Tibial artery (tissue), 4 donors: ENCODE results near the gene CELF3.
A peak's percentile ranks its signal among the peaks of the same experiment; 100 is the strongest.

Experiments
- DNase-seq, 2 donors: peaks; one replicate each; pipeline ENCODE4 v3.0.0-alpha.2; 2019
- H3K27ac ChIP-seq, 2 donors: fragments of 200-600 bp; sonication (generic) in 1 of 2; 1 replicate in 1 of 2; 2 replicates in 1 of 2; pipeline ENCODE4 v1.5.1; 2018 to 2019; ENCODE audit warnings: mild to moderate bottlenecking in 1 of 2
- H3K27me3 ChIP-seq, 2 donors: fragments of 200-600 bp; sonication (generic) in 1 of 2; one replicate each; pipeline versions ENCODE4 v1.5.1 to v1.6.0; 2016 to 2019
- H3K36me3 ChIP-seq, 3 donors: fragments of 200-600 bp; sonication (generic) in 2 of 3; one replicate each; pipeline ENCODE4 v1.5.1; 2016 to 2019; ENCODE audit warnings: mild to moderate bottlenecking in 2 of 3
- H3K4me1 ChIP-seq, 4 donors: fragments of 200-600 bp; sonication (generic) in 2 of 4; 1 replicate in 3 of 4; 2 replicates in 1 of 4; pipeline ENCODE4 v1.5.1; 2016 to 2019
- H3K4me3 ChIP-seq, 2 donors: fragments of 200-600 bp; sonication (generic) in 1 of 2; 1 replicate in 1 of 2; 2 replicates in 1 of 2; pipeline ENCODE4 v1.5.1; 2018 to 2019; ENCODE audit warnings: mild to moderate bottlenecking in 2 of 2
- H3K9me3 ChIP-seq, 3 donors: fragments of 200-600 bp; sonication (generic) in 1 of 3; one replicate each; pipeline ENCODE4 v1.5.1; 2016 to 2019
- intact Hi-C: fragments of 100-400 bp; cut with DNase I; formaldehyde crosslinking; loops from one replicate; pipeline ENCODE4 v1.15.0; 2023; ENCODE audit warnings: low total_unique reads
- TF ChIP-seq, protein P1 (sequence below), 2 experiments: fragments of 200-600 bp in 1 of 2; fragments of 450-650 bp in 1 of 2; IDR thresholded peaks; one replicate each; pipeline ENCODE4 v1.5.1; 2017 to 2019; ENCODE audit warnings: antibody characterized with exemption in 2 of 2, mild to moderate bottlenecking in 1 of 2, moderate library complexity in 1 of 2

Gene CELF3

GRCh38 chr1:151718011-151718431 lies 1.4 kb upstream of the CELF3 start:
- H3K27me3 ChIP-seq: peaks cover 0 to 22% of the 10 kb centered on the region in 2 donors
- DNase-seq: no peak

GRCh38 chr1:151716405-151716762 lies 219 bp downstream of the CELF3 start:
- peak overlapping the region in 1 of 2 donors; percentile 2 for H3K4me3 ChIP-seq
- TF ChIP-seq, protein P1, sequence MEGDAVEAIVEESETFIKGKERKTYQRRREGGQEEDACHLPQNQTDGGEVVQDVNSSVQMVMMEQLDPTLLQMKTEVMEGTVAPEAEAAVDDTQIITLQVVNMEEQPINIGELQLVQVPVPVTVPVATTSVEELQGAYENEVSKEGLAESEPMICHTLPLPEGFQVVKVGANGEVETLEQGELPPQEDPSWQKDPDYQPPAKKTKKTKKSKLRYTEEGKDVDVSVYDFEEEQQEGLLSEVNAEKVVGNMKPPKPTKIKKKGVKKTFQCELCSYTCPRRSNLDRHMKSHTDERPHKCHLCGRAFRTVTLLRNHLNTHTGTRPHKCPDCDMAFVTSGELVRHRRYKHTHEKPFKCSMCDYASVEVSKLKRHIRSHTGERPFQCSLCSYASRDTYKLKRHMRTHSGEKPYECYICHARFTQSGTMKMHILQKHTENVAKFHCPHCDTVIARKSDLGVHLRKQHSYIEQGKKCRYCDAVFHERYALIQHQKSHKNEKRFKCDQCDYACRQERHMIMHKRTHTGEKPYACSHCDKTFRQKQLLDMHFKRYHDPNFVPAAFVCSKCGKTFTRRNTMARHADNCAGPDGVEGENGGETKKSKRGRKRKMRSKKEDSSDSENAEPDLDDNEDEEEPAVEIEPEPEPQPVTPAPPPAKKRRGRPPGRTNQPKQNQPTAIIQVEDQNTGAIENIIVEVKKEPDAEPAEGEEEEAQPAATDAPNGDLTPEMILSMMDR (IDR thresholded peaks at IDR 0.05): no peak
- H3K27me3 ChIP-seq: peaks cover 0 to 25% of the 10 kb centered on the region in 2 donors
- no peak overlapping the region for H3K27ac ChIP-seq
- no peaks in the 10 kb centered on the region for H3K9me3 ChIP-seq
- no peaks in the 10 kb centered on the region for H3K36me3 ChIP-seq
- intact Hi-C loops: no loop called here
- DNase-seq: no peak
- peaks cover 0 to 37% (median 27%) of the 10 kb centered on the region in 4 donors for H3K4me1 ChIP-seq

More at GRCh38 chr1:151718011-151718431, 1.4 kb upstream of the CELF3 start:
- intact Hi-C loops: no loop called here
- H3K4me3 ChIP-seq: no peak overlapping the region
- no peak overlapping the region for H3K27ac ChIP-seq
- H3K4me1 ChIP-seq: peaks cover 0 to 47% (median 36%) of the 10 kb centered on the region in 4 donors
- TF ChIP-seq, protein P1 (IDR thresholded peaks at IDR 0.05): no peak
- H3K36me3 ChIP-seq: no peaks in the 10 kb centered on the region
- H3K9me3 ChIP-seq: no peaks in the 10 kb centered on the region

- TF ChIP-seq, protein P1 (IDR thresholded peaks at IDR 0.05): no peak
- H3K4me1 ChIP-seq: peaks cover 0 to 32% (median 25%) of the 10 kb centered on the region in 4 donors
- peaks cover 0 to 25% of the 10 kb centered on the region in 2 donors for H3K27me3 ChIP-seq
Measured at GRCh38 chr1:151715726-151716404, 738 bp downstream of the CELF3 start.

DNA sequence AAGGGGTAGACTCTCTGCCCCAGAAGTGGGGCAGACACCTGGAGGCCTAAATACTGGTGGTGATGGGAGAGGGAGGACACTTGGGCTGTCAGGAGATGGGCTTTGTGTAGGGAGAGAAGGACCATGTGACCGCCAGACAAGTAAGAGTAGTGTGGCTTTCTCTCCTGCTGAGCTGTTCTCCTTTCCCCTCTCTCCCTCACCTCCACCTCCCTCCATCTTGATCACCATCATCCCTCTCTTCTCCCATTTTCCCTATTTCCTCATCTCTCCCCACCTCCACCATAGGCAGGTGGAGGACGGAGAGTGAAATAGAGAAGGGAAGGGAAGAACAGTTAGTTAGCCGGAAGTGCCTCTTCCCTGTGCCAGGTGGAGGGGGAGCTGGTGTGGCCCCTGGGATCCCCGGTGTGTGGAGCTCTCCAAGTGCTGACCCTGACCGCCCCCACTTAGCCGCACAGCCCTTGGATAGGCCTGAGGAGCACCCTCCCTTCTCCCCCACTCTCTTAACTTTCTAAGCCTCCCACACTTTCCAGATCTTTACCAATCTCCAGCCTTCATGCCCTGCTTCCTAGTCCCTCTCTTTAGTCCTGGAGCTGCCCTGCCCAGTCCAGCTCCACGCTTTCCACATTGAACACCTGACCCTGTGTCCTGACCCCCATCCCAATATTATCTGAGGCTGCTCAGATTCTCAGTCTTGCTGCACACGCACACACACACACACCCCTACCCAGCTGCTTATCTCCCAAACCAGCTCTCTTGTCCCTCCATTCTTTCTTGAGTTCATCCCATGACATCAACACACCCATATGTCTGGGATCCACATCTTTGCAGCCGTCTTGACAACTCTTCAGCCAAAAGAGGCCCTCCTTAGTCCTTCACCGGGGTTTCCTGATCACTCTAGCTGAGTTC lies 1.5 kb downstream of the CELF3 start:
- Histone ChIP-seq H3K9me3 (no peaks in the 10 kb centered on the region), H3K4me1 (peaks cover 0 to 26% (median 24%) of the 10 kb centered on the region in 4 donors), H3K4me3 (no peak overlapping the region), H3K27ac (no peak overlapping the region), H3K36me3 (no peaks in the 10 kb centered on the region), H3K27me3 (peaks cover 0 to 25% of the 10 kb centered on the region in 2 donors)
- TF ChIP-seq, protein P1 (IDR thresholded peaks at IDR 0.05): no peak
- intact Hi-C loops: no loop called here
- DNase-seq: no peak

More at GRCh38 chr1:151715726-151716404, 738 bp downstream of the CELF3 start:
- intact Hi-C loops: no loop called here
- Histone ChIP-seq H3K27ac (no peak overlapping the region), H3K36me3 (no peaks in the 10 kb centered on the region), H3K9me3 (no peaks in the 10 kb centered on the region), H3K4me3 (no peak overlapping the region)
- no peak for DNase-seq

DNA sequence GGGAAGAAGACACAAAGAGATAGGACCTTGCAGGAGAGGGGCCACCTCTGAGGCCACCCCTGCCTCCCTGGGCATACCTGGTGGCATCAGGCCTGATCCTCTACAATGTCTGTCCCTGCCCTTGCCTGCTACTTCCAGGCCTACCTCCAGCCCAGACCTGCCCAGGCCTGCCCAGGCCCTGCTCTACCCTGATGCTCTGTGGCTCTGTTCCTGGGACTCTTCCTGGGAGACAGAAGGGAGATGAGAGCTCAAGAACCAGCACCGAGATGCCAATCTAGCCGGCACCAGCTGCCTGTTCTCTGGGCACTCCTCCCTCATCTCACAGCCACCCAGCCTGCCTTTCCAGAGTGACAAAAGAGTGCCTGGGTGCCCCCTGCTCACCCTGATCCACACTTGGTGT lies 2.7 kb downstream of the CELF3 start:
- intact Hi-C loops: no loop called here
- Histone ChIP-seq H3K9me3 (no peaks in the 10 kb centered on the region), H3K4me3 (no peak overlapping the region), H3K27ac (no peak overlapping the region), H3K36me3 (no peaks in the 10 kb centered on the region), H3K4me1 (peaks cover 0 to 26% (median 24%) of the 10 kb centered on the region in 4 donors), H3K27me3 (peaks cover 0 to 25% of the 10 kb centered on the region in 2 donors)
- TF ChIP-seq, protein P1 (IDR thresholded peaks at IDR 0.05): no peak
- DNase-seq: no peak
